SW480 (cell line): ENCODE measurements around the gene GSTK1.
"Not testable (repeated sequence)": the region's sequence is repeated elsewhere in the genome, so short reads cannot be mapped to it uniquely, and the experiment has no call there.

ENCODE experiments used
- DNase-seq: peaks from one replicate; pipeline ENCODE4 v3.0.0-alpha.2; 2016; ENCODE audit warnings: low spot score

The GSTK1 gene

DNA sequence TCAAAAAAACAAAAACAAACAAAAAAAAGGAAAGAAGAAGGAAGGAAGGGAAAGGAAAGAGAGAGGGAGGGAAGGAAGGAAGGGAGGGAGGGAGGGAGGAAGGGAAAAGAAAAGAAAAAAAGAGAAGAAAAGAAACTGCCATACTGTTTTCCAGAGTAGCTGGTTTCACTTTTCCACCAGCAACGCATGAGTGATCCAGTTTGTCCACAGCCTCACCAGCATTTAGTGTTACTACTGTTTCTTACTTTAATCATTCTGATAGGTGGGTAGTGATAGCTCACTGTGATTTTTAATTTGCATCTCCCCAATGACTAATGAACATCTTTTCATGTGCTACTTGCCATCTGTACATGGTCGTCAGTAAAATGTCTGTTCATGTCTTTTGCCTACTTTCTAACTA is 9.6 kb downstream of the GSTK1 start:
- DNase-seq = no peak

GRCh38 chr7:143279186-143280098 is 16.2 kb downstream of the GSTK1 start:
- peak; percentile 88 for DNase-seq

- DNase-seq = no peak
These were observed 16.9 kb downstream of the GSTK1 start for GRCh38 chr7:143280160-143280559.

- no peak for DNase-seq
These were observed 17.3 kb downstream of the GSTK1 start for GRCh38 chr7:143280566-143280965.

DNA sequence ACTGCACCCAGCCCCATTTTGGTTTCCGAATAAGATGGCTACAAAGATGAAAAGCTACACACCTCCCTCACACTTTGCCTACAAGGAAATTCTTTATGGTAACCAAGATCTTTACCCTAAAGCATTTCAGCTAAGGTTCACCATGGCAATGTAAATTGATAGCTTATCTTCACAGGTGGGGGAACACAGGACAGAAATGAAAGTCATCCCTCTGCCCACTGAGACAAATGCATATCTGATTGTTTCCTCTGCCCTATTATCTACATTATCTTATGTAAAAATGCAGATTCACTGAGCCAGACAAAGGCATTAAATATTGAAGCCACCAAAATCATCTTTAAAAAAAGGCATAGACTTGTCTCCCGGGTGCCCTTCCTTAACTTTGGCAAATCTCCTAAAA is 18.3 kb downstream of the GSTK1 start:
- DNase-seq = no peak

DNA sequence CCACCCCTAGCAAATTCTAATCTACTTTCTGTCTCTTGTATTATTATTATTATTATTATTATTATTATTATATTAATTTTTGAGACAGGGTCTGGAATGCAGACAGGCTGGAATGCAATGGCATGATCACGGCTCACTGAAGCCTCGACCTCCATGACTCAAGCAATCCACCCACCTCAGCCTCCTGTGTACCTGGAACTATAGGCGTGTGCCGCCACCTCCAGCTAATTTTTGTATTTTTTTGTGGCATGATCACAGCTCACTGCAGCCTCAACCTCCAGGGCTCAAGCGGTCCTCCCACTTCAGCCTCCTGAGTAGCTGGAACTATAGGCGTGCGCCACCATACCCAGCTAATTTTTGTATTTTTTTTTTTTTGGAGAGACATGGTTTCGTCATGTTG is 18.9 kb downstream of the GSTK1 start:
- no peak for DNase-seq

DNA sequence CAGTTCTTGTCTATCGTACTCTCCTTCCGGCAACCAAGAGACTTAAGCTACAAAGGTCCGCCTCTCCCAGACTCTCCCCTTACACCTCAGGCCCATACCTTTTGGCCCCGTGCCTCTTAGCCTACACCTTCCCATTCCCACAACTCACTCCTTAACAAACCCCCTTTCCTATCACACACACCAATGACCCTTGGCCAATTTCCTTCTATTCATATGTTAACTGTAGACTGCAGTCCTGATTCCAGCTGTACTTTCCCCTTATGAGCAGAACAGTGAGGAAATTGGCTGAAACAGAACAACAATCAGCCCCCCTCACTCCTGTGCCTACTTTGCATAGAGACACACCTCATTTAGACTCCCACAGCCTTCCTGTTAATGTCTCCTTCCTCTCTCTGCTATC is 20.1 kb downstream of the GSTK1 start:
- DNase-seq = peak; percentile 55

DNA sequence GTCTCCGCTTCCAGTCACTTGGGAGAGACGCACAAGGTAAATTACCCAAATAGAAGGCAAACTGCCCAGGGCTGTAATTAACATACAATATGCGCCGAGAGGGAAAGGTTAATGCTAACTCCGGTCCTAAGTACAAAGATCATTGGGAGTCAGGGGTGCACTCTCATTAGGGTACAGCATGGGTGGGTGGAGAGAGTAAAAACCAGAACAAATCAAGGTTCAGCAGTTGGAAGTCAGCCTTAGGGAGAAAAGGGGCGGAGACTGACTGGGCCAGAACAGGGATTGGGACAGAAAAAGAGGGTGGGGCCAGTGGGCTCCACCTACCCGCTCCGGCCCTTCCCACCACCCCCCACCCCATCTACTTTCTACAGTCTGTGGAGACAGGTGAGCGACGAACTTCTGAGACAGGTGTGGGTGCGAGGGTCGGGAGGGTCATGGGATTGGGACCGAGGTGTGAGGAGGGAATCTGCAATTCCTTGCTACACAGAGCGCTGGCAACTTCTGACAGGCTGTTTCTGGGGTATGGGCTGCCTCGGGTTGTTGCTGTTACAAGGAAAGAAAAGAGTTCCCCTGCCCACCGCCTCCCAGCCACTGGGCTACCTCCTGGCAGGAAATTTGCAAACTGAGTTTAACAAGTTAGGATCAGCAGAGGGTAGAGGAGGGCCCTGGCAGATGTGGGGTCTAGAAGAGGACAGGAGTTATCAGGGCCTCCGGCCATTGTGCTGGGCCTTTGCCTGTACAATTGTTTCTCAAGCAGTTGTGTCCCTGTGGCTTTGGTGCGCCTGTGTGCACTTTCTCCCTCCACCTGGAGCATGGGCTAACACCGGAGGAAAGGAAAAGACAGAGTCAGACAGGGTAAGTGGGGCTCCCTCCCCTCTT is 21.6 kb downstream of the GSTK1 start, which contains the start of gene TMEM139:
Gene TMEM139 (plus strand): TSS at position 368 of the 879 bp plus-strand sequence. CDS start 1,000 bp downstream, outside the sequence.
- DNase-seq = peak; percentile 93

DNA sequence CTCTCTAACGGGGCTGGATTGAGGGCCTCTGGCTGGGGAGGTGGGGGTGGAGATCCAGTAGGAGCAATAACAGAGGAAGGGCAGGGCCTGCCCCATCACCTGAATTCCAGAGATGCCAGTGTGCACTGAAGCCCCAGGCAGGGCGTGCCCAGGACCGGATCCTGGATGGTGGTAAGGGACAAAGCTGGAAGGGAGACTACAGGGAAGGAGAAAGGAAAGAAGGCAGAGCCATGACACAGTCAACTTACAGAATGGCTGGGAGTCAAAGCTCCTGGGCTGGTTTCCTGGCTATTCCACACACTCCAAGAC is 22.2 kb downstream of the GSTK1 start:
- peak; percentile 95 for DNase-seq

DNA sequence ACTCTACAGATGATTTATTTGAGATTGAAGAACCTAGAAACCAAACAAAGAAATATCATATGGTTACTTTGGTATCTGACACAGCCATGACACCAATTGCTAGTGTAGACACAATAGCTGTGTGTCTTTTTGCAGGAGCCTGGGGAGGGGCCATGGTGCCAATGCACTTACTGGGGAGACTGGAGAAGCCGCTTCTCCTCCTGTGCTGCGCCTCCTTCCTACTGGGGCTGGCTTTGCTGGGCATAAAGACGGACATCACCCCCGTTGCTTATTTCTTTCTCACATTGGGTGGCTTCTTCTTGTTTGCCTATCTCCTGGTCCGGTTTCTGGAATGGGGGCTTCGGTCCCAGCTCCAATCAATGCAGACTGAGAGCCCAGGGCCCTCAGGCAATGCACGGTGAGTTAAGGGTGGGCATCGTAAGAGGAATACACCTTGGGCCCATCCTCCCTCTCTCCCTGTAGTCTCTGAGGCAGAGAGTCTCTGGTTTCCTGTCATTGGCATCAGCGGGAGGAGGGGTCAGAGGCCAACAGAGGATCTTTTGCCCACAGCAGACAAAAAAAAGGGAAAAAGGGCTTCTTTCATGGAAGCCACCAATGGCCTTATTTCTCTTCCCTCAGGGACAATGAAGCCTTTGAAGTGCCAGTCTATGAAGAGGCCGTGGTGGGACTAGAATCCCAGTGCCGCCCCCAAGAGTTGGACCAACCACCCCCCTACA is 22.7 kb downstream of the GSTK1 start:
- no peak for DNase-seq

- DNase-seq = no peak
These were observed 23.3 kb downstream of the GSTK1 start for GRCh38 chr7:143286522-143286890.

- no peak for DNase-seq
These were observed 24.2 kb downstream of the GSTK1 start for GRCh38 chr7:143287339-143287934.

- DNase-seq = peak; percentile 96
These were observed 24.9 kb downstream of the GSTK1 start, which contains the start of gene CASP2 for GRCh38 chr7:143287935-143288826. TSS of gene CASP2 (plus strand) at chr7:143288351. CDS start at chr7:143288456, 105 bp downstream.

- no peak for DNase-seq
These were observed 25.6 kb downstream of the GSTK1 start for GRCh38 chr7:143288836-143289235.

- DNase-seq = no peak
These were observed 26.2 kb downstream of the GSTK1 start for GRCh38 chr7:143289421-143289820.

- not testable (repeated sequence) for DNase-seq
These were observed 26.6 kb downstream of the GSTK1 start for GRCh38 chr7:143289888-143290287.

- no peak for DNase-seq
These were observed 27.1 kb downstream of the GSTK1 start for GRCh38 chr7:143290293-143290692.

GRCh38 chr7:143292876-143293275 is 29.6 kb downstream of the GSTK1 start:
- DNase-seq = no peak

DNA sequence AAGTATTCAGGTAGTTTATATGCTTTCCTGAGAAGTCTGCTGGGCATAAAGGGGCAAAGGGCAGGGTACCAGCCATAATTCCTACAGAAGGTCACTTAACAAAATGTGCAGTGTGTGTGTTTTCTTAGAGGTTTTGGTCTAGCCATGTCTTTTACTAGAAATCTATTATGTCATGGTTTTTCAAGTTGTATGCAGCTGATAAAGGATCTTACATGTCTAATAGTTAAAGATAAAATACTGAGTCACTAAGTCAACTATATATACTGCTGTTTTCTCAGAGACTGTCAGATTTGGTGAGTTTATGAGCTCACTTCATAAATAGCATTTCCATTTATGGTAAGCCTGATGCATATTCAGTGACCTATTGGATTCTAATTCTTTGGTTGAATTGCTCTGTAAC is 32.6 kb downstream of the GSTK1 start:
- DNase-seq = no peak

DNA sequence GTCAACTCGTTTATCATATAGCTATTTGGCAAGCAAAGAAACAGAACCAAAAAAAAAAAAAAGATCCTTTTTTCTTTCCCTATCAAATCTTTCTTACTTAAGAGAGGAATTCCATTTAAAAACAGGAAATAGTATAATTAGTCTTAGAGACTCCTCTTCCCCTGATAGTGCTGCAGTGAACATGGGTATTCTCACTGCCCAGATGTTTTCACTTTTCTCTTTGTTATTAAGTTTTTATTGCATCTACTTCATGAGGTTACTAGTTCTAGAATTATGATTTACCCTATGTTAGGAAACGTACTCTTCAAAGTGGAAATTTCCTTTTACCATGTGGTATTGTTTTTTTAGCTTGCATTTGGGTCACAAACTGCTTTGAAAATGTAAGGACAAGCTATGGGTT is 33.4 kb downstream of the GSTK1 start:
- no peak for DNase-seq

DNA sequence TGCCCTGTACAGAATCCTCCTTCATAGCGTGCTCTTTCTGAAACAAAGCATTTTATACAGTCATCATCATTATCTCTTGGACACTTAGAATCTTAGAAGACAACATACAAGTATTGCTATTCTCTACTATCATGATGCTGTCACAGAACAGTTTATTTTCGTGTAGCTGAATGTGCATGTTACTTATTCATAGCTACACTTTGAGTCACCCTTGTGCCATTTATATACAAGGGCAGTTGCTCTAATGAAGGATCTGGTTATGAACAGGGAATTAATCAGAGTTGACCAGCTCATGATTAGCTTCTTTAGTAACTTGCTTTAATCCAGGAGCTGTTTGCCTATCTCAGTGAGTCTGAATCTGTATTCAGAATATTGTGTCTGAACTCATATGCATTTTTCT is 36.1 kb downstream of the GSTK1 start:
- no peak for DNase-seq
